Transverse colon (tissue), 4 donors: ENCODE results near the gene SGSM1.

Source experiments
- EP300 ChIP-seq: sonication (generic); formaldehyde crosslinking; IDR thresholded peaks from one replicate; pipeline ENCODE4 v1.6.1; 2017; ENCODE audit warnings: antibody characterized with exemption, low read depth
- POLR2A ChIP-seq: fragments of 450-650 bp; IDR thresholded peaks from one replicate; pipeline ENCODE4 v1.6.1; 2016; ENCODE audit warnings: antibody characterized with exemption, mild to moderate bottlenecking, moderate library complexity
- POLR2AphosphoS5 ChIP-seq, 3 donors: sonication (generic); formaldehyde crosslinking; IDR thresholded peaks; one replicate each; pipeline ENCODE4 v1.6.1; 2016; ENCODE audit warnings: antibody characterized with exemption in 3 of 3
- TF ChIP-seq, protein P1 (sequence below), 5 experiments: fragments of 200-600 bp in 3 of 5; fragments of 450-650 bp in 2 of 5; sonication (generic) in 3 of 5; IDR thresholded peaks; 1 replicate in 2 of 5; 2 replicates in 3 of 5; pipeline ENCODE4 v1.5.1; 2016 to 2017; ENCODE audit warnings: antibody characterized with exemption in 5 of 5, inconsistent platforms in 3 of 5, mild to moderate bottlenecking in 2 of 5, moderate library complexity in 1 of 5

DNA sequence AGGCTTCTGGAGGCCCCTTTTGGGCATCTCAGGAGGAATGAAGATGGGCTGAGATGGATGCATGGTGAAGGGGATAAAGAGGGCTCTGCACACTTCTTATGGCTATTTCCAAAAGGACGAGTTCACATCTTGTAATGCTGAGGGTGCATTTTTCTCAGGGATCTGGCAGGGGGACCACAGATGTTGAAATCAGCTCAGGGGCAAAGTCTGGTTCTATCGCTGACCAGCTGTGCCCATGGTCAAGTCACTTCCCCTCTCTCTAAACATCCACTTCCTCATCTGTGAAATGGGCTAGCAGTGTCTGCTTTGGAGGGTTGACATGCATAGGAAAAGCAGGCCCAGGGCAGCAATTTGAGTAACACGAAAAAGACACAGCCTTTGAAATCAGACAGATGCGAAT lies 114.0 kb downstream of the SGSM1 start:
- TF ChIP-seq, protein P1, sequence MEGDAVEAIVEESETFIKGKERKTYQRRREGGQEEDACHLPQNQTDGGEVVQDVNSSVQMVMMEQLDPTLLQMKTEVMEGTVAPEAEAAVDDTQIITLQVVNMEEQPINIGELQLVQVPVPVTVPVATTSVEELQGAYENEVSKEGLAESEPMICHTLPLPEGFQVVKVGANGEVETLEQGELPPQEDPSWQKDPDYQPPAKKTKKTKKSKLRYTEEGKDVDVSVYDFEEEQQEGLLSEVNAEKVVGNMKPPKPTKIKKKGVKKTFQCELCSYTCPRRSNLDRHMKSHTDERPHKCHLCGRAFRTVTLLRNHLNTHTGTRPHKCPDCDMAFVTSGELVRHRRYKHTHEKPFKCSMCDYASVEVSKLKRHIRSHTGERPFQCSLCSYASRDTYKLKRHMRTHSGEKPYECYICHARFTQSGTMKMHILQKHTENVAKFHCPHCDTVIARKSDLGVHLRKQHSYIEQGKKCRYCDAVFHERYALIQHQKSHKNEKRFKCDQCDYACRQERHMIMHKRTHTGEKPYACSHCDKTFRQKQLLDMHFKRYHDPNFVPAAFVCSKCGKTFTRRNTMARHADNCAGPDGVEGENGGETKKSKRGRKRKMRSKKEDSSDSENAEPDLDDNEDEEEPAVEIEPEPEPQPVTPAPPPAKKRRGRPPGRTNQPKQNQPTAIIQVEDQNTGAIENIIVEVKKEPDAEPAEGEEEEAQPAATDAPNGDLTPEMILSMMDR (IDR thresholded peaks at IDR 0.05) = no peak
- TF ChIP-seq POLR2A (no peak), POLR2AphosphoS5 (IDR thresholded peaks at IDR 0.05) (no peak), EP300 (no peak)
